COLO668 (cell line): ENCODE measurements around the gene MTF2.

ENCODE experiments used
- DNase-seq: peaks from one replicate; lab custom pipeline; 2025; ENCODE audit not compliant: unreplicated experiment; lab: John Stamatoyannopoulos, UW

Gene MTF2

DNA sequence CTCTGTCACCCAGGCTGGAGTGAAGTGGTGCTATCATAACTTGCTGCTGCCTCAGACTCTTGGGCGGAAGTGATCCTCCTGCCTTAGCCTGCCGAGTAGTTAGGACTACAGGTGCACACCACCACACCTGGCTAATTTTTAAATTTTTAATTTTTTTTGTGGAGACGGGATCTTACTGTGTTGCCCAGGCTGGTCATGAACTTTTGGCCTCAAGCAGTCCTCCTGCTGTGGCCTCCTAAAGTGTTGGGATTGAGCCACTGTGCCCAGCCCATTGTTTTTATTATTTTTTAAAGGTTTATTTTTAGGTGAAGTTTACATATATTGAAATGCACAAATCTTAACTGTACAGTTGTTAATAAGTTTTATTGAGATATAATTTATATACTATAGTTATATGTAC, 3.2 kb downstream of the MTF2 start:
- no peak for DNase-seq

- DNase-seq, result no peak
Observed at GRCh38 chr1:93083979-93084378, 4.9 kb downstream of the MTF2 start.

DNA sequence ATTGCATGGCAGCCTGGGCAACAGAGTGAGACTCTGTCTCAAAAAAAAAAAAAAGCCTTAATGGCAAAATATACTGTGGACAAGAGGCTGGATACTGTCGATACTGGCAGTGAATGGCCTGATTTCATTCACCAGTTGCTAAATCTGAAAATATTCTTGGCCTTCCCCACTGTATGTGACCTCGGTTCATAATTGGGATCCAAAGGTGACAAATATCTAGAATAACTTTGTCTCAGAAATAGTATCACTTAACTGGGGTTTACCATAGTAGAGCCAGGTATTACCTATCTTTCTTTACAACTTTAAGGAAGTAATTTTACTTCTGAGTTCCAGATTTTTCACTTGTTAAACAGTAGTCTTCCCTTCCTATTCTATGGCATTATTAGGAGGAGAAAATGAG, 8.4 kb downstream of the MTF2 start:
- DNase-seq, result no peak

GRCh38 chr1:93093332-93094006, 14.4 kb downstream of the MTF2 start:
- DNase-seq, result no peak

DNA sequence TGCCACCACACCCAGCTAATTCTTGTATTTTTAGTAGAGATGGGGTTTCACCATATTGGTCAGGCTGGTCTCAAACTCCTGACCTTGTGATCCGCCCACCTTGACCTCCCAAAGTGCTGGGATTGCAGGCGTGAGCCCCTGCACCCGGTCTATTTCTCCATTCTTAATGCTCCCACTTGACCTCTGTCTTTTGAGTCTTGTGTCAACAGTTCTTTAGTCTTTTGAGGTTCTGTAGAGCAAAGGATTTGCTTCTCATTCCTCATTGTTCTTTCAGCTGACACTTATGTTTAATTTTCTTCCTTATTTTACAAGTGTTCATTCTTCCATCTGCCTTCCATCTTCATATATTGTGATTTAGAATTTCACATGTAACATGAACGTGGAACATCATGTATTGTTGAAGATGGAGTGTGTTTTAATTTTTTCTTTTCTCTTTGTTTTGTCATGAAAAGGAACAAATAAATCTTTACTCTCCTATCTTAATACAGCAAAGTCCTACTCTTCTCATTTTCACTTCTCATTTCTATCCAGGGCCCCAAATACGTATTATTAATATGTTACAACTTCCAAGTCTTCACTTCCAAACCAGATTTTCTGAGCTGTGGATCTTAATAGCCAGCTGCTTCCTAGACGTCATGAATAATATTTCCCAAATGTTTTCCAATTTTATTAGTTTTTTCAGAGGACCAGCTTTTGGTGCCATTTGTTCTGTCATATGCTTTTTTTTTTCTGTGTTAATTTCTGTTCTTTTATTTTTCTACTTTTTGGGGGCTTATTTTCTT, 16.9 kb downstream of the MTF2 start:
- no peak for DNase-seq

DNA sequence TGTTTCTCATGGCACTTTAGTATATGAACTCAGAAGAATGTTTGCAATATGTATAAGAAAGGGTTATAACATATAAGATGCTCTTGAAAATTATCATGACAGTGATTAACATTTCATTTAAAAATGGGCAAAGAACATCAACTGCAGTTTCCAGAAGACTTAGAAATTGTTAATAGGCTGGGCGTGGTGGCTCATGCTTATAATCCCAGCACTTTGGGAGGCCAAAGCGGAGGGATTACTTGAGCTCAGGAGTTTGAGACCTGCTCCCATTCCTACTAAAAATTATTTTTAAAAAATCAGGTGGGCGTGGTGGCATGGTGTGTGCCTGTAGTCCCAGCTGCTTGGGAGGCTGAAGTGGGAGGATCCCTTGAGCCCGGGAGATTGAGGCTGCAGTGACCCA, 23.1 kb downstream of the MTF2 start:
- DNase-seq, result no peak

DNA sequence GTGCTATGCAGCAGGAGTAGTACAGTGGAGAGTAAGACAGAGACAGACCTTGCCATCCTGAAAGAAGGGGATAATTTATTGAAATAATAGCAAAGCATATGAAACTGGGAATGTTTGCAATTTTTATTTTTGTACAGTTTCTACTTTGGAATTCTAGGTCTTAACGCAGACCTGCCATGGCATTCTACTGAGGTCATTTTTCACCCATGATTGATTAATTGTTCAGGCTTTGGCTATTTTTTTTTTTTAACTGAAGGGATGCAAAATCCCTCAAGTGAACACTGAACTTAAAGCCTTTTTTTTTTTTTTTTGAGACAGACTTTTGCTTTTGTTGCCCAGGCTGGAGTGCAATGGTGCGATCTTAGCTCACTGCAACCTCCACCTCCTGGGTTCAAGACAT, 27.1 kb downstream of the MTF2 start:
- no peak for DNase-seq

DNA sequence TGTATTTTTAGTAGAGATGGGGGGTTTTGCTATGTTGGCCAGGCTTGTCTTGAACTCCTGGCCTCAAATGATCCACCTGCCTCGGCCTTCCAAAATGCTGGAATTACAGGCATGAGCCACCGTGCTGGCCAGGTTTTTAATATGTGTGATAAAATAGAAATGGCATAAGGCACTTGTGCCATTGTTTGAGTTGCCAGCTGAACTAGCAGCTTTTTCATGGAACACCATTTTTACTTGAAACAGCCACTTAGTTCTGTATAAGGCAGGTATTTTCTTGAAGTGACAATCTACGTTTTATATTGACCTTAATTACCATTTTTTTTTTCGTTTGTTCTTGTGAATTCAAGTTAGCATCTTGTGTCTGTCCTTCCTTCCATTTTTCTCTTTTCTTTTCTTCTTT, 28.3 kb downstream of the MTF2 start:
- no peak for DNase-seq

GRCh38 chr1:93108335-93108734, 29.3 kb downstream of the MTF2 start:
- DNase-seq, result no peak

DNA sequence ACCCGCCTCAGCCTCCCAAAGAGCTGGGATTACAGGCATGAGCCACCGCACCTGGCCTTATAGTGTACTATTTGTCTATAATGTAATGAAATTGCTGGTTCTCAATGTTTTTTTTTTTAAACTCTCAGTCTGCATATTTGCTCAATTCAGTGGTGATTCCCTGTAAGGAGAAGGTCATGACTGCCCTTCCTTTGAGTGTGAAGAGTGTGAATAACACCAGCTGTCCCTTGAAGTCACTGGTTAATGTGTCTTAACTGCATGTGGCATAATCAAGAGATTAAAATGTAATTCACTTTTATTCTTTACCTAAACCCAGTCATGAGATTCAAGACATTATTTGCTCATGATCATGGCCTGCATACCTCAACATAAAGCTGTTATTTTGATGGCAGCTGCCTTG, 30.5 kb downstream of the MTF2 start:
- DNase-seq, result no peak

GRCh38 chr1:93111065-93111464, 32.0 kb downstream of the MTF2 start:
- DNase-seq, result no peak

DNA sequence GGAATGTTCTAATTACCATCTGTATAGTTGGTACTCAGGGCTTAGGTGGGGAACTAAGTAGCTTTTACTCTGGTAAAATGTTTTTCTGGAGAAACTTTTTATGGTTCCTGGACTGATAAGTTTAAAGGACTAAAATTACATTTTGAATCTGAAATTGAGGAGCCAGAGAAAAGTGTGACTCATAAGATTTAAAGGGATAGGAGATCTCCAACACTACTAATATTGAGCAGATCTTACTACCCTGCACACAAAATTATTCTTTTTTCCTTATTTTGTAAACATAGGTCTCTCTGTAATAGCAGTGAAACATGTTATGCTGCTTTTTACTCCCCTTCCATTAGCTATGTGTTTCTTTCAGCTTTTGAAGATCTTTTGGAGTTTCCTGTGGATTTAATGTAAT, 32.5 kb downstream of the MTF2 start:
- no peak for DNase-seq

DNA sequence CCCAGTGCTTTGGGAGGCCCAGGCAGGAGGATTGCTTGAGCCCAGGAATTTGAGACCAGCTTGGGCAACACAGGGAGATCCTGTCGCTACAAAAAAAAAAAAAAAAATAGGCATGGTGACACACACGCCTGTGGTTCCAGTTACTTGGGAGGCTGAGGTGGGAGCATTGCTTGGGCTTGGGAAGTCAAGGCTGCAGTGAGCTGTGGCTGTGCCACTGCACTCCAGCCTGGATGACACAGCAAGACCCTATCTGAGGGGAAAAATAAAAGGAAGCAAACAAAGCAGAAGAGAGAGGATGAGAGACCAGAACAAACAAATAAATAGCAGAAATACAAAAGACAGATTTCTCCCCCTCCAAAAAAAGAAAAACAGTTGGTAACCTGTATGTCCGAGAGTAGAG, 34.0 kb downstream of the MTF2 start:
- DNase-seq, result no peak

GRCh38 chr1:93114391-93114790, 35.3 kb downstream of the MTF2 start:
- no peak for DNase-seq

DNA sequence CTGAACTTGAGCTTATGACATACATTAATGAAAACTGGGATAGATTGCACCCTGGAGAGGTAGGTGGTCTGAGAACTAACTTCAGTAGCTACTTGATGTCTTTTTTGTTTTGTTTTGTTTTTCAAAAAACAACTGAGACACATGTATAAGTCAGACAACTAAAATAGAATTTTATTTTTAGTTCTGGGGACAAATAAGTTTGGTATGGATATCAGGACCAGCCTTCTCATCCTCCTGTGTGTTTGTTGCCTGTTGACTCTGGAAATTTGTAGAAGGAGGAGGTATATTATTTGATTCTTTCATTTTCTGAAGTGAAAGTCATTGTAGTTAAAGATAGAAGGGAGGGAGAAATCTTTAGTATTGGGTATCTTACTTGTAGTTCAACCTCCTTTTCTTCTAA, 41.5 kb downstream of the MTF2 start:
- no peak for DNase-seq

- DNase-seq, result no peak
Observed at GRCh38 chr1:93123201-93123783, 44.2 kb downstream of the MTF2 start.

GRCh38 chr1:93124556-93125355, 45.7 kb downstream of the MTF2 start:
- DNase-seq, result no peak

GRCh38 chr1:93129507-93130099, 50.5 kb downstream of the MTF2 start:
- DNase-seq, result no peak

DNA sequence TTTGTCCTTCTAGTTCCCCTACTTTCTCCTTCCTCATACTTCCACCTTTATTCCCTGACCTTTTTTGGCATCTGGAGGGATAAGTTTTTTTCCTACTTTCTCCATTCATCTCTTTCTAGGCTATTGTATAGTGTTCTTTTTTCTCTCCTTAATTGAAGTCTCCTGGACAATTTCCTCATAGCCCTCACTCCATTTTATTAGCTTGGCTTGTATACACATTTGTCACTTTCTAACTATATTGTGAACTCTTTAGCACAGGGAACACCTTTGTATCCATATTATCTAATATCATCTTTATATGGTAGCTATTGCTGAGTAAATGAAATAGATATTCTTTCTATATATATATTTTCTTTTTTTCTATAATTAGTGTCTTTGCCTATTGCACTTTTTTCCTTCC, 53.6 kb downstream of the MTF2 start:
- DNase-seq, result no peak

GRCh38 chr1:93136445-93136844, 57.4 kb downstream of the MTF2 start:
- no peak for DNase-seq

- no peak for DNase-seq
Observed at GRCh38 chr1:93137604-93138292, 58.7 kb downstream of the MTF2 start.
